CD14-positive monocyte (primary cell): ENCODE results near the gene TCP1. TPM values are rescaled to one million over a fixed set of nuclear protein-coding genes. Genes with fewer than 3 reads are reported as not detected.
"Not testable (repeated sequence)": the region's sequence is repeated elsewhere in the genome, so short reads cannot be mapped to it uniquely, and the experiment has no call there.

Experiments used
- DNase-seq, 3 donors: peaks; one replicate each; pipeline ENCODE4 v3.0.0-alpha.2; 2011 to 2022
- H2AFZ ChIP-seq: 2 replicates; pipeline ENCODE4 v1.6.0; 2012; ENCODE audit warnings: mild to moderate bottlenecking, low read depth, low read length, inconsistent platforms; ENCODE audit not compliant: insufficient read depth, poor library complexity, severe bottlenecking
- H3K27ac ChIP-seq, 2 donors: 1 replicate in 1 of 2; 2 replicates in 1 of 2; pipeline ENCODE4 v1.5.1; 2012 to 2013; ENCODE audit warnings: low read length in 2 of 2, control low read depth in 1 of 2, inconsistent platforms in 1 of 2, low read depth in 1 of 2, mild to moderate bottlenecking in 1 of 2
- H3K27me3 ChIP-seq, 2 donors: one replicate each; pipeline versions ENCODE4 v1.6.0 to v1.6.1; 2011 to 2013; ENCODE audit warnings: low read length in 2 of 2; ENCODE audit not compliant: control insufficient read depth in 2 of 2, insufficient read depth in 2 of 2
- H3K36me3 ChIP-seq, 2 donors: replicated peaks in 1 of 2; 1 replicate in 1 of 2; 2 replicates in 1 of 2; pipeline versions ENCODE4 v1.5.1 to v1.6.1; 2012 to 2013; ENCODE audit warnings: low read length in 2 of 2, control low read depth in 1 of 2, inconsistent platforms in 1 of 2, mild to moderate bottlenecking in 1 of 2; ENCODE audit not compliant: insufficient read depth in 2 of 2, control insufficient read depth in 1 of 2
- H3K4me1 ChIP-seq, 2 donors: 1 replicate in 1 of 2; 2 replicates in 1 of 2; pipeline versions ENCODE4 v1.5.1 to v1.6.1; 2012 to 2013; ENCODE audit warnings: low read length in 2 of 2, control low read depth in 1 of 2, inconsistent platforms in 1 of 2, mild to moderate bottlenecking in 1 of 2, moderate library complexity in 1 of 2; ENCODE audit not compliant: insufficient read depth in 2 of 2, control insufficient read depth in 1 of 2
- H3K4me2 ChIP-seq: replicated peaks from 2 replicates; pipeline ENCODE3; 2012; ENCODE audit warnings: low read length, moderate library complexity, mild to moderate bottlenecking; ENCODE audit not compliant: poor library complexity, severe bottlenecking; ENCODE audit errors: extremely low read depth
- H3K4me3 ChIP-seq, 3 experiments: fragments of 200-600 bp in 1 of 3; sonication (generic) in 1 of 3; replicated peaks in 1 of 3; 1 replicate in 2 of 3; 2 replicates in 1 of 3; pipeline ENCODE4 v1.5.1; 2011 to 2013; ENCODE audit warnings: low read length in 3 of 3, mild to moderate bottlenecking in 3 of 3, control low read depth in 2 of 3, low read depth in 2 of 3, inconsistent platforms in 1 of 3, moderate library complexity in 1 of 3
- H3K79me2 ChIP-seq: 2 replicates; pipeline ENCODE4 v1.6.0; 2012; ENCODE audit warnings: mild to moderate bottlenecking, control low read depth, inconsistent platforms, low read length, moderate library complexity; ENCODE audit not compliant: insufficient read depth
- H3K9ac ChIP-seq: 2 replicates; pipeline ENCODE4 v1.6.0; 2017; ENCODE audit warnings: low read length, mild to moderate bottlenecking; ENCODE audit not compliant: insufficient read depth, poor library complexity, severe bottlenecking
- H3K9me3 ChIP-seq, 2 donors: replicated peaks in 1 of 2; 1 replicate in 1 of 2; 2 replicates in 1 of 2; pipeline versions ENCODE4 v1.5.1 to v1.6.1; 2012 to 2013; ENCODE audit warnings: low read length in 2 of 2, control low read depth in 1 of 2; ENCODE audit not compliant: control insufficient read depth in 1 of 2, insufficient read depth in 1 of 2
- H4K20me1 ChIP-seq: 2 replicates; pipeline ENCODE4 v1.6.0; 2012; ENCODE audit warnings: mild to moderate bottlenecking, low read length, control low read depth, moderate library complexity; ENCODE audit not compliant: insufficient read depth
- H3K27ac Mint-ChIP-seq, 7 donors: one replicate each; pipeline ENCODE4 v1.8.0; 2020; ENCODE audit warnings: mild to moderate bottlenecking in 7 of 7, mixed read lengths in 7 of 7, moderate library complexity in 6 of 7, inconsistent platforms in 2 of 7
- H3K27me3 Mint-ChIP-seq, 3 donors: one replicate each; pipeline ENCODE4 v1.8.0; 2021 to 2022; ENCODE audit warnings: low read depth in 3 of 3, mild to moderate bottlenecking in 3 of 3, mixed read lengths in 3 of 3, moderate library complexity in 3 of 3, inconsistent platforms in 1 of 3
- H3K36me3 Mint-ChIP-seq, 2 donors: one replicate each; pipeline ENCODE4 v1.8.0; 2020; ENCODE audit warnings: mixed read lengths in 2 of 2, inconsistent platforms in 1 of 2, mild to moderate bottlenecking in 1 of 2
- H3K4me1 Mint-ChIP-seq: one replicate; pipeline ENCODE4 v1.8.0; 2020; ENCODE audit warnings: mild to moderate bottlenecking, mixed read lengths
- H3K4me3 Mint-ChIP-seq, 2 donors: one replicate each; pipeline ENCODE4 v1.8.0; 2020; ENCODE audit warnings: mild to moderate bottlenecking in 2 of 2, mixed read lengths in 2 of 2, moderate library complexity in 1 of 2
- H3K9me3 Mint-ChIP-seq, 7 donors: one replicate each; pipeline ENCODE4 v1.8.0; 2020 to 2022; ENCODE audit warnings: mixed read lengths in 7 of 7, mild to moderate bottlenecking in 6 of 7, moderate library complexity in 6 of 7, inconsistent platforms in 2 of 7
- CTCF ChIP-seq: fragments of 200-600 bp; IDR thresholded peaks from one replicate; pipeline ENCODE4 v1.8.0; 2022; ENCODE audit warnings: antibody characterized with exemption, mild to moderate bottlenecking
- WGBS: methylation state at CpG from one replicate; pipeline ENCODE4 v1.1.5; 2013; ENCODE audit warnings: missing lambda C conversion rate; ENCODE audit not compliant: insufficient coverage; 5-methylcytosine and 5-hydroxymethylcytosine counted together
- intact Hi-C, 2 donors: fragments of 100-400 bp; cut with micrococcal nuclease; formaldehyde crosslinking; loops; one replicate each; pipeline versions ENCODE4 v1.15.0 to v1.15.1; 2023
- polyA plus RNA-seq, 3 donors: library from polyadenylated mRNA; depleted of rRNA in 1 of 3; unstranded in 2 of 3; stranded (reverse) in 1 of 3; fragments of 300-500 nt in 2 of 3; fragments of >200 nt in 1 of 3; fragmentation: Illumina TruSeq in 2 of 3; gene quantifications; 1 replicate in 2 of 3; 2 replicates in 1 of 3; pipeline ENCODE4 v1.2.3, GENCODE V29; 2012 to 2021

Gene TCP1
- polyA plus RNA-seq, 3 donors: 44.5 to 79.5 (median 69.3) TPM

GRCh38 chr6:159751448-159751847 is 38.0 kb downstream of the TCP1 start:
- H3K36me3 Mint-ChIP-seq: peaks cover 84 to 89% of the 10 kb centered on the region in 2 donors
- no CpG with 5 or more reads among the region's 3 CpGs for WGBS
- Histone ChIP-seq H3K4me3 (no peak overlapping the region), H3K27me3 (no peaks in the 10 kb centered on the region), H3K27ac (no peak overlapping the region), H4K20me1 (peaks cover 86% of the 10 kb centered on the region), H3K79me2 (peaks cover 48% of the 10 kb centered on the region), H3K4me2 (no peak overlapping the region), H3K4me1 (no peaks in the 10 kb centered on the region), H3K36me3 (peaks cover 87 to 100% of the 10 kb centered on the region in 2 donors), H3K9me3 (no peaks in the 10 kb centered on the region), H3K9ac (no peak overlapping the region), H2AFZ (no peak overlapping the region)
- no peak overlapping the region for H3K27ac Mint-ChIP-seq
- intact Hi-C loops: loop anchor here in 1 of 2 donors (5.0 kb wide), 1 partner anchor 36 kb away; the partner anchor contains the start of gene TCP1
- no peaks in the 10 kb centered on the region for H3K9me3 Mint-ChIP-seq
- H3K4me3 Mint-ChIP-seq: no peak overlapping the region
- TF ChIP-seq CTCF: no peak
- H3K4me1 Mint-ChIP-seq: no peaks in the 10 kb centered on the region
- DNase-seq: no peak
- no peaks in the 10 kb centered on the region for H3K27me3 Mint-ChIP-seq

DNA sequence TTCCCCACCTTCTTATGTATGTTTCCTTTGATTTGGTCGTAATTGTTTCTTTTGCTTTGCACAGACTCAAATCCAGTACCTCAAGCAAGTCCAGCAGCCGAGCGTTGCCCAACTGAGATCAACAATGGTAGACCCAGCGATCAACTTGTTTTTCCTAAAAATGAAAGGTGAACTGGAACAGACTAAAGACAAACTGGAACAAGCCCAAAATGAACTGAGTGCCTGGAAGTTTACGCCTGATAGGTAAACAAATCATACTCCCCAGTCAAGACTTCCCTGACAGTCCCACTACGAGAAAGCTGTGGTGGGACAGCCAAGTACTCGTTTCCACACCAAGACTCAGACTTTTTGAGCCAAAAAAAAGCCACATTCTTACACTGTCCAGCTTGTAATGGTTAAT is 41.3 kb downstream of the TCP1 start:
- H3K27ac ChIP-seq, H3K9me3 Mint-ChIP-seq, H2AFZ ChIP-seq, H3K27me3 Mint-ChIP-seq, H3K4me3 Mint-ChIP-seq, H3K9me3 ChIP-seq, DNase-seq, H3K4me3 ChIP-seq, H3K9ac ChIP-seq, H3K27me3 ChIP-seq, intact Hi-C loops, H3K4me1 ChIP-seq, H3K4me1 Mint-ChIP-seq, H3K4me2 ChIP-seq: not testable (repeated sequence)
- no CpG with 5 or more reads among the region's 7 CpGs for WGBS
- peak overlapping the region in 2 of 7 donors; percentile 47 to 60 for H3K27ac Mint-ChIP-seq
- Histone ChIP-seq H3K79me2 (peaks cover 61% of the 10 kb centered on the region), H4K20me1 (peaks cover 91% of the 10 kb centered on the region), H3K36me3 (peaks cover 91 to 100% of the 10 kb centered on the region in 2 donors)
- H3K36me3 Mint-ChIP-seq: peaks cover 86 to 89% of the 10 kb centered on the region in 2 donors
